WI38 (cell line): Measurements from ENCODE around the gene ABCA9.
"Not testable (repeated sequence)": the region's sequence is repeated elsewhere in the genome, so short reads cannot be mapped to it uniquely, and the experiment has no call there.

Experiments
- H3K4me3 ChIP-seq: 2 replicates; pipeline ENCODE4 v1.5.1; 2011; ENCODE audit warnings: low read depth, mild to moderate bottlenecking, control low read depth, low read length
- TF ChIP-seq, protein P1 (sequence below): IDR thresholded peaks from 2 replicates; pipeline ENCODE4 v1.5.1; 2012; ENCODE audit warnings: low read depth, mild to moderate bottlenecking, control low read depth, low read length

Gene ABCA9

DNA sequence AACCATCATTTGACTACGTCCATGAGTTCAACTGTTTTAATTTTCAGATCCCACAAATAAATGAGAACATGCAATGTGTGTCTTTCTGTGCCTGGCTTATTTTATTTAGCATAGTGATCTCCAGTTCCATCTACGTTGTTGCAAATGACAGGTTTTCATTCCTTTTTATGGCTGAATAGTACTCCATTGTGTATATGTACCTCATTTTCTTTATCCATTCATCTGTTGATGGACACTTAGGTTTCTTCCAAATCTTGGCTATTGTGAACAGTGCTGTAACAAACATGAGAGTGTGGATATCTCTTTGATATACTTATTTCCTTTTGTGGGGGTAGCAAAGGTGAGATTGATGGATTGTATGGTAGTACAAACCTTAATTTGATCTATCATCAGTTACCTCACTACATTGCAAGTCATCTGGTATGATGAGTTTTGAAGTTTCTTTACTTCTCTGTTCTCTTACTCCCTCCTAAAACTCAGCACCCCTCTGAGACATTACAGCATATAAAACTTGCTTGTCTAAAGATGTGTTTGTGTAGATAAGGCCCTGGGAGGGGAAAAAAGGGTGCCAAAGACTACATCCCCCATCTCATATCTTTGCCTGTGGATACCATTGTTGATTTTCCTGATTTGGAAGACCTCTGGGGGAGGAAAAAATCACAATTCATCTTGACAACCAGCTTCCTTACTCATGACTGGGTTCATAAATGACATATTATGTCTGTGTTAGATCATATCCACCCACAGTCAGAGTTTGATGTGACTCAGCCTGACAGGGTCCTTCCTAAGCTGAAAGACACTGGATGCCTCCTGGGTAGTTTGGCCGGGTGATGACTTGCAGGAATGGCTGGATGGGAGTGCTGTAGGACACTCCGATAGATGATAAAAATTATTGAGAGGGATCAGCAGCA, 47.6 kb downstream of the ABCA9 start:
- TF ChIP-seq, protein P1, sequence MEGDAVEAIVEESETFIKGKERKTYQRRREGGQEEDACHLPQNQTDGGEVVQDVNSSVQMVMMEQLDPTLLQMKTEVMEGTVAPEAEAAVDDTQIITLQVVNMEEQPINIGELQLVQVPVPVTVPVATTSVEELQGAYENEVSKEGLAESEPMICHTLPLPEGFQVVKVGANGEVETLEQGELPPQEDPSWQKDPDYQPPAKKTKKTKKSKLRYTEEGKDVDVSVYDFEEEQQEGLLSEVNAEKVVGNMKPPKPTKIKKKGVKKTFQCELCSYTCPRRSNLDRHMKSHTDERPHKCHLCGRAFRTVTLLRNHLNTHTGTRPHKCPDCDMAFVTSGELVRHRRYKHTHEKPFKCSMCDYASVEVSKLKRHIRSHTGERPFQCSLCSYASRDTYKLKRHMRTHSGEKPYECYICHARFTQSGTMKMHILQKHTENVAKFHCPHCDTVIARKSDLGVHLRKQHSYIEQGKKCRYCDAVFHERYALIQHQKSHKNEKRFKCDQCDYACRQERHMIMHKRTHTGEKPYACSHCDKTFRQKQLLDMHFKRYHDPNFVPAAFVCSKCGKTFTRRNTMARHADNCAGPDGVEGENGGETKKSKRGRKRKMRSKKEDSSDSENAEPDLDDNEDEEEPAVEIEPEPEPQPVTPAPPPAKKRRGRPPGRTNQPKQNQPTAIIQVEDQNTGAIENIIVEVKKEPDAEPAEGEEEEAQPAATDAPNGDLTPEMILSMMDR = no peak
- H3K4me3 ChIP-seq = no peak overlapping the region

DNA sequence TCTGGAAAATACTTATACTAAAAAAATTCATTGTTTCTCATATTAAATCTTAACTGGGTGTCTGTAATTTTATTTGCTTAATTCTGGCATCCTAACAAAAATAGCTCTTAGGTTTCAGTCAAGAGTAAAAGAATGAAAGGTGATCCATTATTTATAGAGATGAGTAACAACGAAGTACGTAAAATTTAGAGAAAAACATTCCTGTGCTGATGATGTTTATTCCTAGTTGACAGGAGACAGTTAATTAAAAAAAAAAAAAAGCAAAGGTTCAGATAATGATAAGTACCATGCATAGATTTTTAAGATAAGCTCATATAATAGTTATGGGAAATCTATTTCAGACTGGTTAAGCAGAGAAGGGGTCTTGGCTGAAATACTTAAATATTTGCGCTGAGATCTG, 50.8 kb downstream of the ABCA9 start:
- TF ChIP-seq, protein P1 = no peak
- H3K4me3 ChIP-seq = no peak overlapping the region

DNA sequence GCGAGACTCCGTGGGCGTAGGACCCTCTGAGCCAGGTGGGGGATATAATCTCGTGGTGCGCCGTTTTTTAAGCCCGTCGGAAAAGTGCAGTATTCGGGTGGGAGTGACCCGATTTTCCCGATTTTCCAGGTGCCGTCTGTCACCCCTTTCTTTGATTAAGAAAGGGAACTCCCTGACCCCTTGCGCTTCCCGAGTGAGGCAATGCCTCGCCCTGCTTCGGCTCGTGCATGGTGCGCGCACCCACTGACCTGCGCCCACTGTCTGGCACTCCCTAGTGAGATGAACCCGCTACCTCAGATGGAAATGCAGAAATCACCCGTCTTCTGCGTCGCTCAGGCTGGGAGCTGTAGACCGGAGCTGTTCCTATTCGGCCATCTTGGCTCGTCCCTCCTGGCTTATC, 56.0 kb downstream of the ABCA9 start:
- H3K4me3 ChIP-seq = not testable (repeated sequence)

DNA sequence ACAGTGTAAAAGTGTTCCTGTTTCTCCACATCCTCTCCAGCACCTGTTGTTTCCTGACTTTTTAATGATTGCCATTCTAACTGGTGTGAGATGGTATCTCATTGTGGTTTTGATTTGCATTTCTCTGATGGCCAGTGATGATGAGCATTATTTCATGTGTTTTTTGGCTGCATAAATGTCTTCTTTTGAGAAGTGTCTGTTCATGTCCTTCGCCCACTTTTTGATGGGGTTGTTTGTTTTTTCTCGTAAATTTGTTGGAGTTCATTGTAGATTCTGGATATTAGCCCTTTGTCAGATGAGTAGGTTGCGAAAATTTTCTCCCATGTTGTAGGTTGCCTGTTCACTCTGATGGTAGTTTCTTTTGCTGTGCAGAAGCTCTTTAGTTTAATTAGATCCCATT, 61.0 kb downstream of the ABCA9 start:
- H3K4me3 ChIP-seq = not testable (repeated sequence)

DNA sequence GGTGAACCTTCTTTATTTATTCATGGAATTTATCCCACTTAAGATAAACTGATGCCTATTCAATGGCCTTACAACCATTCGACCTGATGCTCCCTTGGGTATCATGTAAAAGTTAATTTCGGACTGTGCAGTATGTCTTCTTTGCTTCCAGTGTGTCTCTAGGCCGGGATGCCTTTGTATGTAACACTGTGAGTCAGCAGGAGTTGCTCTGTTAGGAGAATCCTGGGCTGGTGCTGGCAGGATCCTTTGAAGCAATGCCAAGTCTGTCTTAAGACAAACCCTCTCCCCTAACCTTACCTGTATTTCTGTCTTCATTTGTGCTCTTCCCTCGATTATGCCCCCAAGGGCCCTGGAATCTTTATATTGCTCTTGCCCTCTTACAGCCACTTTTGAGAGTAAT, 67.6 kb downstream of the ABCA9 start:
- TF ChIP-seq, protein P1 = no peak
- no peak overlapping the region for H3K4me3 ChIP-seq

DNA sequence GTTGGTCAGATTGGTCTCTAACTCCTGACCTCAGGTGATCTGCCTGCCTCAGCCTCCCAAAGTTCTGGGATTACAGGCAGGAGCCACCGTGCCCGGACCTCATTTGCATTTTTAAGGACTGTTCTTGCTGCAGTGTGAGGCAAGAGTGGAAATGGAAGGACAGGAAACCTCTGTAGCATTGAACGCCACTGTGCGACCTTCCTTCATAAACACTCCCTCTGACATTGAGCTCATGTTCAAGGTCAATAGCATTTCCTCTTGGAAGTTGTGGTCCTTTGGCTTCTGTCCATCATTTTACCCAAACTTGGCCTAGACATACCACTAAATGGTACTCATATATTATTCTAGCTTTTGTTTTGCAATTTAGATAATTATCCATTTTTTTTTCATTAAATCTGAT, 72.8 kb downstream of the ABCA9 start:
- TF ChIP-seq, protein P1 = no peak

DNA sequence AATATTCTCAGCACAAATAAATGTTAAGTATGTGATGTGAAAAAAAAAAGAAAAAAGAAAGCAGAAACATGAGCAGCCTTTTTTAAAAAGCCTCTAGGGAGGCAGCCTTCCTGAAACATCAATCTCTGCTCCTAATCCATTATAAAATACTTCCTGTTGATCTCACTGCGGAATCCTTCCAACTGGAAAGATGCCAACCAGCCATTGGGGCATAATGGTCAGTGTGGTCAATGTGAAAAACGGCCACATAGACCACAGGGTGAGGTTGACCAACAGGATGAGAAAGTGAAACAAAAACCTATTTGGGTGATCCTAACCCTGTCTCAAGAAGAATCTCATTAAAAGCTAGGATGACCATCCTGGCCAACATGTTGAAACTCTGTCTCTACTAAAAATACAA, 79.4 kb downstream of the ABCA9 start:
- H3K4me3 ChIP-seq = peak overlapping the region; percentile 16; the same call in 1 of the 2 replicates
- TF ChIP-seq, protein P1 = no peak

More for the DNA sequence above, 72.8 kb downstream of the ABCA9 start:
- H3K4me3 ChIP-seq = no peak overlapping the region

DNA sequence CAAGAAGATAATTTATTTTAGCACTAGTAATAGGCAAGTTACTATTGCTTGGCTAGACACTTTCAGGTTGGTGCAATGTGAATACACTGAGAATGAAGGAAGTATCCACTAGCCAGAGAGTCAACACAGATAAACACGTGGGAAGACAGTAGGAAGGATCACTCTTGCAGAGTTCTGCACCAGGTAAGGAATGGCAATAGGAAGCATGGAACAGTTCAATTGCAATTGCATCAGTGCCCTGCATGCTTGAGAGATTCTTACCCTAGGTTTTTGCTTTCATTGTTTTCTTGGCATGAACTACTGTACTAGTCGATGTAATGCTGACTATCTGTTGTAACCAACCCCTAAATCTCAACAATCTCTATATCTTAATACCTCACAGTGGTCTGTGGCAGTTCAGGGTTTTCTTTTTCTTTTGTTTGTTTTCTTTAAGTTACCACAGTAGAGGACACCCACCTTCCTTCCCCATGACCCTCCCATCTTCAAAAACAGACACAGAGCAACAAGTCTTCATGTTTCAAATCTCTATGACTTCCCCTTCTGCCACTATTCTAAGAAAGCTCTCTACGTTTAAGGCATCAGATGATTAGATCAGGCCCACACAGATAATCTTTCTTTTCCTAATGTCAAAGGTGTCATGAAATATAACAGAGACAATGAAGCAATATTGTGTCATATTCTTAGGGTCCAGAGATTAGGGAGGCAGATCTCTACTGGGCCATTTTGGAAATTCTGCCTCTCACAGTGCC, 87.5 kb downstream of the ABCA9 start:
- TF ChIP-seq, protein P1 = no peak
- no peak overlapping the region for H3K4me3 ChIP-seq
